ENCODE results near the gene ADAMTS12.

ADAMTS12 gene

DNA sequence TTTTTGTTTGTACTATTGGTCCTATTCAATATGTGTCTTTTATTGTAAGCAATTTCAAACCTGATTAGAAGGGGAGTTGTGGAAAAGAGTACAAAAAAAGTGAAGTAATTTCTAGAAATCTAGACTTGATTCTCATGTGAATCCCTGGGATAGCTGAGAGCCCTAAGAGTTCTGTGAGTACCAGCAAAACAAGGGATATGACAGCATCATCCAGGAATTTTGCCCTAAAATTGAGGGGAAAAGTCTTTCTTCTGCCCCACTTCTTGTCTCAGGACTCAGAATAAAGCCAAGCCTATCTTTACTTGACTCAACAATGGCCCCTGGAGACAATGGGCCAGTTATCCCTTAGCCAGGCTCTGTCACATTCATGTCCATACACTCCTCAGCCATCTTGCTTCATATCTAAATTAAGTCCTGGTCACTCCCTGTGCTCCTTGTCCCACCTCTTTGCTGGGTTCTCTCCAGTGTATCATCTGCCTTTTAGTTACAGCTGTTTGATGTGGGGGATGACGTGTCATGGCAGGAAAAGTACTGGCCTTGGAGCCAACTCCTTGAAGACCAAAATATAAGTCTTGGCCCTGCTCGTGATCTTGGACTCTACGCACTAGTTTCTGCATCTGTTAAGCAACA, 81.2 kb downstream of the ADAMTS12 start:
- no peak overlapping the region for H3K4me3 Mint-ChIP-seq
- H3K27me3 Mint-ChIP-seq: no peaks in the 10 kb centered on the region
- H3K9me3 Mint-ChIP-seq (ENCODE audit: low read depth): no peaks in the 10 kb centered on the region
- no peaks in the 10 kb centered on the region for H3K36me3 Mint-ChIP-seq
- H3K4me1 Mint-ChIP-seq (ENCODE audit: low read depth): no peaks in the 10 kb centered on the region
- no peak overlapping the region for H3K27ac Mint-ChIP-seq

DNA sequence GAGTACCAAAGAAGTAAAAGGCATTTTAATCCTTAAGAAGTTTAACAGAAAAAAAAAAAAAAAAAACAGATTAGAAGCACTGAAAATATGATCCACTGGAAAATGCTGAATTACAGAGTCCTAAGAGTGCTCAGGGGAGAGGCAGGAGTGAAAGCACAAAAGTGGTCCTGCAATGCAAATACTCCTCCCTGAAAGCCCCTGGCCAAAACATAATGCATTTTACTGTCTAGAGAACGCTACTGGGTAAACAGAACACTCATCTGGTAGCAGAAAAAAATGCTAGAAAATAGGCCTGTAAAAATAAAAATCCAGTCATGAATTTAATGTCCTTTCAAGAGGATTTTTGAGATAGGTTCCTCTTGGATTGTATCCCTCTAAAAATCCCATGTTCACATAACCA, 81.9 kb downstream of the ADAMTS12 start:
- no peaks in the 10 kb centered on the region for H3K9me3 Mint-ChIP-seq (ENCODE audit: low read depth)
- no peak overlapping the region for H3K27ac Mint-ChIP-seq
- no peaks in the 10 kb centered on the region for H3K36me3 Mint-ChIP-seq
- no peaks in the 10 kb centered on the region for H3K4me1 Mint-ChIP-seq (ENCODE audit: low read depth)
- no peaks in the 10 kb centered on the region for H3K27me3 Mint-ChIP-seq
- no peak overlapping the region for H3K4me3 Mint-ChIP-seq

DNA sequence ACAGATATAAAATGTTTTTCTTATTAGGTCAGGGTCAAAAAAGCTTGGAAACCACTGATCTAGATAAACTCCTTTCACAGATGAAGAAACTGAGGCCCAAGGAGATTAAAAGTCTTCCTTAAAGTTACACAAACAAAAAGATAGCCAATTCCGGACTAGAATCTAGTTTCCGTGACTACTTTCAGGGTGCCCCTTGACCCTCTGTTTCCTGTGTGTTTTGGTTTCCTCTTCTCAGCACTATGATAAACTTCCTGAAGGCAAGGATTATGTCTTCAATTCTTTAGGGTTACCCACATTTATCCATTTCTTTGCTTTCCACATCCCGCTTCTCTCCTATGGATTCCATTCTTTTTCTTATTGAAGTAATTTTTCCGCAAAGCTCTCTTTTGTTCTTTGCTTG, 83.1 kb downstream of the ADAMTS12 start:
- no peaks in the 10 kb centered on the region for H3K4me1 Mint-ChIP-seq (ENCODE audit: low read depth)
- no peak overlapping the region for H3K4me3 Mint-ChIP-seq
- H3K27me3 Mint-ChIP-seq: no peaks in the 10 kb centered on the region
- H3K36me3 Mint-ChIP-seq: no peaks in the 10 kb centered on the region
- H3K27ac Mint-ChIP-seq: no peak overlapping the region
- no peaks in the 10 kb centered on the region for H3K9me3 Mint-ChIP-seq (ENCODE audit: low read depth)

DNA sequence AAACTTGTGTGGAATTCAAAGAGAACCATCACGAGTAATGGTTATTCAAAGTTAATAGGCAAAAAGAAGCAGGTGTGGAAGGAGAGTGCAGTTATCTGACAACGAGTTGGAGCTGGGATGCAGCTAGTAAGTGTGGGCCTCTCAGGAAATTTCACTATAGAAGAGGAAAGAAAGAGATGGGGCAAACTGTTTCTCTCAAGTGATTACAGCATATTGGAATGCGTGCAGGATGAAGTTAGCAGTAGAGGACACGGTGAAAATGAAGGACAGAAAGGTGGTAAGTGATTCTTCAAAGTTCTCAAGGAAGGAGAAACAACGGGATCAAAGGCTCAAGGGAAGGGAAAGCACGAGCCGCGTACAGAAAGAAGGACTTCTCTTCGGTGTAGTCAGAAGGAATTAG, 84.0 kb downstream of the ADAMTS12 start:
- no peaks in the 10 kb centered on the region for H3K4me1 Mint-ChIP-seq (ENCODE audit: low read depth)
- no peaks in the 10 kb centered on the region for H3K36me3 Mint-ChIP-seq
- no peaks in the 10 kb centered on the region for H3K9me3 Mint-ChIP-seq (ENCODE audit: low read depth)
- no peak overlapping the region for H3K4me3 Mint-ChIP-seq
- no peaks in the 10 kb centered on the region for H3K27me3 Mint-ChIP-seq
- H3K27ac Mint-ChIP-seq: no peak overlapping the region

DNA sequence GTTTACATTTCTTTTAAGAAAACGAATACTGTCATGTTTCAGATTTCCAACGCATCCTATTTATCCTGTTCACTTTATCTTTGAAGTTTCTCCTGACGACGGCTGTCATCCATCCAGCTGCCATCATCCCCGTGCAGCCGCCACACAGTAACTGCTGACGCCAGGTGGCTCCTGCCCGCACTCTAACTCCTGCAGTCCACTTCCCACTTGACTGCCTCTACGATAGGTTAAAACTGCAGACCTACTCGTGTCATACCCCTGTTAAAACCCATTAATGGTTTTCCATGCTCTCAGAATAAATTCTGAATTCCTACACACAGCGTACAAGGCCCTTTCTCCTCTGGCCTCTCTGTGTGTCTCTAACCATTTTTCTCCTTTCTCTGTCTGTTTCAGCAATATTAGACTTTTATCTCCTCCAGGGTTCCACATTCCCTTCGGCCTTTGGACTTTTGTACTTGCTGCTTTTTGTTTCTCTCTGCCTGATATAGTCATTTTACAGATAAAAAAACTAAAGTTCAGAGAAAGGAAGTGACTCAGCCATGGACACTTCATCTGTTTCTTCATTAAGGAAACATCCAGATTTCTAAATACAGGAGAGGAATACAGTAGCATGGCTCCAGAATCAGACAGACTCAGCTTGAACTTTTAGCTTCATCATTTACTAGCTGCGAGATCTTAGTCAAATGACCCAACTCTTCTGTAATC, 84.9 kb downstream of the ADAMTS12 start:
- H3K4me3 Mint-ChIP-seq: no peak overlapping the region
- H3K9me3 Mint-ChIP-seq (ENCODE audit: low read depth): no peaks in the 10 kb centered on the region
- H3K27me3 Mint-ChIP-seq: no peaks in the 10 kb centered on the region
- H3K27ac Mint-ChIP-seq: no peak overlapping the region
- no peaks in the 10 kb centered on the region for H3K36me3 Mint-ChIP-seq
- H3K4me1 Mint-ChIP-seq (ENCODE audit: low read depth): no peaks in the 10 kb centered on the region

DNA sequence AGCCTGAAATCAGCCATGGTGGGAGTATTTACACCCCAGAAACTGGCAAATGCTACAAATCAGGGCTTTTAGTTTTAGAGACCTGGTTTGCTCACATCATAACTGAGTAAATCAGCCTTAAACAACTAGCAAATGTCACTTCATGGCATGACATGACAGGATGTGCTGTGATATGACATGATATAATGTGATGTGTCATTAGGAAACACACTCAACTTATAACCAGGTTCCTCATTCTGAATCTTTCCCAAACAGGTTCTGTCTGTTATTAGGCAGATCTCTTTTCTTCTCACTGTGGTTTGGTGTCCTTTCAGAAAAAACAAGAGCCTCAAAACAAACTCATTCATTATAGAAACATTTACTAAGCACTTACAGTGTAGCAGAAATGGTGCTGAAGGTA, 90.5 kb downstream of the ADAMTS12 start:
- Mint-ChIP-seq H3K36me3 (no peaks in the 10 kb centered on the region), H3K27ac (no peak overlapping the region), H3K4me3 (no peak overlapping the region), H3K27me3 (peaks cover 6% of the 10 kb centered on the region), H3K9me3 (ENCODE audit: low read depth) (no peaks in the 10 kb centered on the region), H3K4me1 (ENCODE audit: low read depth) (no peaks in the 10 kb centered on the region)

DNA sequence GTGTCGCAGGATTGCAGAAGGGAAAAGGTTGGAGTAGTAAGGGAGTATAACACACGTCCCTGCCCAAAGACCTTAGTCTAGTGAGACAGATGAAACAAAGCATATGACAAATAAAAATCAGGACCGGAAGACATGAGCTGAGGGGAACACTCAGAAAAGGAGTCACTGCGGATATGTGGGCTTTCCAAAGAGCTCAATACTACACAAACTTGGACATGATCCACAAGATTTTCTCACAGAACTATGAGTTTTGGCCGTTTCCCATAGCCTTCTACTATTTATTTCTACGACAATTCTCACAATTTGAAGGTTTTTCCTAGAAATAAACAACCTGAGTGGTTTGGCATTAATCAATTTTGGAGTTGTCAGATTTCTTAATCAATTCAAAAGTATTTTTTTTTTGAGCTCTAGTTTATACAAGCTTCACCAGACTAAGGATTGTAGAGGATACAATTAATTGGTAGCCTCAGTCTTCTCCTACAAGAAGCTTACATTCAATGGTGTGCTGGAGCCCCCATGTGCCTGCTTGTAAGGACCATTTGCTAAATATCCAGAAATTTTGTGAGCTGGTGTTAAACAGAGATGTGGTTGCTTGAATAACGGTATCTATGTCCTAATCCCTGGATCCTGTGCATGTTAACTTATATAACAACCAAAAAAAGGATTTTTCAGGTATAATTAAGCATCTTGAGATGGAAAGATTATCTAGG, 91.4 kb downstream of the ADAMTS12 start:
- Mint-ChIP-seq H3K27ac (no peak overlapping the region), H3K9me3 (ENCODE audit: low read depth) (no peaks in the 10 kb centered on the region), H3K4me3 (no peak overlapping the region), H3K4me1 (ENCODE audit: low read depth) (no peaks in the 10 kb centered on the region), H3K36me3 (no peaks in the 10 kb centered on the region), H3K27me3 (peaks cover 6% of the 10 kb centered on the region)

DNA sequence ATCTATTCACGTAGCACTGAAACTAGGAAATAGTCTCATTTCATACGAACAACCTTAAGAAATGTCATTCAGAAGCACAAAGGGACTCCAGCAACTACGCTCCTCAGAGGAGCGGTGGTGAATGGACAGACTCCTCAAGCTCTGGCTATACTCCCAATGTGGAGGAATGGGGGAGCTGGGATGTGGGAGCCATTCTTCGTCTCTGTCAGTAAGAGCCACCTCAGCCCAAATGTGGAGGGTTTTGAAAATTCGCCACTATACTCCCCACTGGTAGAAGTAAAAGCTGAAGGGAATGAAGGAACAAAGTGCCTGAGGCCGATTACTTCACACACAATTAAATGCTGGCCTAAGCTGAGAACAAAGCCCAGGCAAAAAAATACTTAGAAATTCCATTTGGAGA, 96.3 kb downstream of the ADAMTS12 start:
- Mint-ChIP-seq H3K36me3 (no peaks in the 10 kb centered on the region), H3K9me3 (ENCODE audit: low read depth) (no peaks in the 10 kb centered on the region), H3K27ac (no peak overlapping the region), H3K4me3 (no peak overlapping the region), H3K27me3 (peaks cover 6% of the 10 kb centered on the region), H3K4me1 (ENCODE audit: low read depth) (no peaks in the 10 kb centered on the region)

DNA sequence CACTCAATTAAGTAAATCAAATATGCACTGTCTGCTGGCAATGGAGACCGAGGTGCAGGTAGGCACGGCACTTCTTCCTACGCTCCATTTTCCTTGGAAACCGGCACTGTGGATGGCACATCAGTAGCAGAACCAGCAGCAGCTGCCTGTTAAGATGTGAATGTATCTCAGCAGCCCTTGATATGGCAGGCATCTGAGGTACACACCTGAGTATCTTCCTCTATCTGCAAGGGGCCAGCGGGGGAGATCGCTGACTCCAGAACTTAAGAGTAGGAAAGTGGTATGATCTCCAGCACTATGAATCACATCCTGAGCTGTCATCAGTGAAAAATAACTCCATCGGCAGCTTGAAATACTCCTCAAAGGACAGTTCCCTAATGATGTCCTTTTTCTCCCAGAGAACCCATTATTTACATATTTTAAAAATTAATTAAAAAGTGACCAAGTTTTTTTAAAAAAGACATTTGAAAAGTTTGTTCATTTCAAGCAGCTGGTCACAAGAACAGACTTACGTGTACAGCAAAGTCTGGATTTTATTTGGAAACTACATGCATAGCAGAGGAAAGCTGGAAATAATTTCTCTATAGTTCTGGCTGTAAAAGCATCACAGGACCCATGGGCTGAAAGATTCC, 97.1 kb downstream of the ADAMTS12 start:
- no peak overlapping the region for H3K27ac Mint-ChIP-seq
- no peak overlapping the region for H3K4me3 Mint-ChIP-seq
- H3K36me3 Mint-ChIP-seq: no peaks in the 10 kb centered on the region
- H3K4me1 Mint-ChIP-seq (ENCODE audit: low read depth): no peaks in the 10 kb centered on the region
- H3K27me3 Mint-ChIP-seq: peaks cover 5% of the 10 kb centered on the region
- H3K9me3 Mint-ChIP-seq (ENCODE audit: low read depth): no peaks in the 10 kb centered on the region

DNA sequence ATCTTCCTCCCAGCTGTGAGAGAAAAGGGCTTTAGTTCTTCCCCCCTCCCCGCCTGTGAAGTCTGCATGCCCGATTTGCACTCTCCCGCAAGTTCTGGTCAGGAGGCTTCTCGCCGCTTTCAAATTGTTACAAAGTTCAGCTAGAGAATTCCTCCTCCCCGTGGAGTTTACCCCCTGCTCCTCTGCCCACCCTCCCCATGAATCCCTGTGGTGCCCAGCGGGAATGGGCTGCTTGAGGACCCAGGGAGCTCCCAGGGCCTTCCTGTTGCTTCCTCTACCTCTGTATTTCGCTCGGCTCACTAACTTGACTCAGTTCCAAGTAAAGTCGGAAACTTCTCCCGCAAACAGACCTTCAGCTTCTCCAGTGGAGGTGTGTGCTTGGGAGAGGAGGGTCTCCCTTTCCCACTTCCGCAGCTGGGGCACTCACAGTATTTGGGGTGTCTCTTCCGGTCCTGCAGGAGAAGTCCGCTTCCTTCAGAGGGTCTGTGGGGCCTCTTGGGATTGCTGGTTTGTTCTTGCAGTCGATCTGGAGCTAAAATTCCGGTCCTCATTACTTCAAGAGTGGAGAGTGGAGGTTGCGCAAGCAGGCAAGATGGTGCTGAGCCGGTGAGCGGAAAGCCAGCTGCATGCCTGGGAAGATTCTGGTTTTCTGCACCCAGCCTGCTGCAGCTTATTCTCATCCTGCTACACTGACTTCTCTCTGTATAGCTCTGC, 97.8 kb downstream of the ADAMTS12 start:
- Mint-ChIP-seq H3K36me3 (no peaks in the 10 kb centered on the region), H3K4me1 (ENCODE audit: low read depth) (no peaks in the 10 kb centered on the region)

DNA sequence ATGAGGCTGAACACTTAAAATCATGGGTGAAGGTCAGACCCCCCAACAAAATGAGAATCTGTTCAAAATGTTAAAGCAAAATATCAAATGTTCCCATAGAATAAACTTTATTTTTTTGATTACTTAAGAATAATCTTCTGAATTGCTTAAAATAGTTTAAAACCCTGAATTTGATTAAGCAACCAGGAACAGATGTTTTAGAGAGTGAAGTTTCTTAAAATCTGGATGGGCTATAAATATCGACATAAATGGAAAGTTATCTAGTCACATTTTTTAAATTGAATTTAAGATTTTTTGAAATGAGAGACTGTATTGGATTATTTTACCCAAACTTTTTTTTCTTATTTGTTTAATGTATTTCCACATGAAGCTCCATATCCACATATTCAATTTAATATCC, 98.5 kb downstream of the ADAMTS12 start:
- Mint-ChIP-seq H3K27ac (no peak overlapping the region), H3K4me1 (ENCODE audit: low read depth) (no peaks in the 10 kb centered on the region), H3K4me3 (no peak overlapping the region), H3K36me3 (no peaks in the 10 kb centered on the region), H3K9me3 (ENCODE audit: low read depth) (no peaks in the 10 kb centered on the region), H3K27me3 (no peaks in the 10 kb centered on the region)

More for the DNA sequence above, 97.8 kb downstream of the ADAMTS12 start:
- Mint-ChIP-seq H3K4me3 (no peak overlapping the region), H3K27me3 (no peaks in the 10 kb centered on the region), H3K27ac (no peak overlapping the region), H3K9me3 (ENCODE audit: low read depth) (no peaks in the 10 kb centered on the region)

DNA sequence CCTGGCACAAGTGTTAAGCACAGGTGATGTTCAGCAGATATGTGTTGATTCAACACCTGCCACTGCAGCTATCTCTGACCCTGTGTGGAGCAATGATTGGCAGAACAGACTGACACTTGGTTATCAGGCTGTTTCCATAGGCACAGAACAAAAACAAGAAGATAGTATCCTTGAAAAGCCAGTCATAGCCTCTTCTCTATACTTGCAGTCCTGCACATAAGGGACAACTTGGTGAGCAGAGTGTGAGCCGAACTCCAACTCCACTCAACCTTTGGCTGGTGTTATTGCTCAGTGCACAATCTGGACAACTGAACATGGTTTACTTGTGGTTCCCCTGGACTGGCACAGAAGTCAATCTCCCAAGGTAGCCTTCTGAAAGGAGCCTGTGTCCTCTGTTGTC, 99.2 kb downstream of the ADAMTS12 start:
- H3K36me3 Mint-ChIP-seq: no peaks in the 10 kb centered on the region
- no peaks in the 10 kb centered on the region for H3K9me3 Mint-ChIP-seq (ENCODE audit: low read depth)
- no peak overlapping the region for H3K27ac Mint-ChIP-seq
- H3K4me3 Mint-ChIP-seq: no peak overlapping the region
- H3K27me3 Mint-ChIP-seq: no peaks in the 10 kb centered on the region
- H3K4me1 Mint-ChIP-seq (ENCODE audit: low read depth): no peaks in the 10 kb centered on the region

DNA sequence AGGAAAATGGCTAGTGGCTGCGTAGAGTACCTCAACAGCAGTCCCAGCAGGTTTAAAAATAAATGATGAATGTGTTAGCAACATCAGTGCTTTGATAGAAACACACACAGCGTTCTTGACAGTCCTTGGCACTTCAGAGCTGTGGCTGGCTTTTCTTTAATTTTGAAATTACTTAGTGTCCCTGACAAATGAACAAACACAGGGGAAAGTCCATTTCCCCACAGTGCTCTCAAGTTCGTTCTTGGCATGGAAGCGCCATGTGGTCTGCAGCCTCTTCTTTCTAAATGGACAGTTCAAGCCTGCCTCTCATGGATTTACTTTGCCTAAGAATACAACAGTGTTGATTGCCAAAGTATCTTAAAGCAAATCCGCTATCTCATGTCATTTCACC, 102.2 kb downstream of the ADAMTS12 start:
- no peak overlapping the region for H3K27ac Mint-ChIP-seq
- H3K9me3 Mint-ChIP-seq (ENCODE audit: low read depth): peaks cover 7% of the 10 kb centered on the region
- no peaks in the 10 kb centered on the region for H3K4me1 Mint-ChIP-seq (ENCODE audit: low read depth)
- peaks cover 3% of the 10 kb centered on the region for H3K27me3 Mint-ChIP-seq
- H3K4me3 Mint-ChIP-seq: no peak overlapping the region
- no peaks in the 10 kb centered on the region for H3K36me3 Mint-ChIP-seq

DNA sequence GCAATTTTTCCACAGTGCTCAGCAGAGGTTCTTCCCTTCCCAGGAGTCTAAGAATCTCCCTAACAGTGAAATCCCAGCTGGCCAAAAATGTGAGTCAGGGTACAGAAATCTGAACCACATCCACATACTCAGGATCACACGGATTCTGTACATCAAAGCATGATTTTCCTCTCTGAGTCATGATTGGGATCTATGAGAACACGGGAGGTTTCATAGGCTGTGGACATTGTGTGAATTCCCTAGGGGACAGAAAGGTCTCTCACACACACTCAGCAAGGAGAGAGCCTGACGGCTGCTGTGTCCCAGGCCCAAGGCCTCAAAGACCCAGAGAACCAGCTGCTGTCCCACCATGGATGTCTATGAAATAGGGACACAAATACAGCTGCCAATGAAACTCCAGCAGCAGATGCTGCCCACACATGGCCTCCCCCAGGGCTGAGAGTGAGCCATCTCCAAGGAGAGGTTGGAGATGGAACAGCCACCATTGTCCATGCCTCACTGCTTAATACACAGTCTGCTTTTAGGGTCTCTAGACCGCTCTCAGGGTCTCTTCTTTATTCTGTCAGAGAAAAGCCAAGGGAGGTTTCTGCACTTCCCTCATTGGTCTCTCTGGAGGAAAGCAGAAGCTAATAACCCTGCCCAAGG, 102.7 kb downstream of the ADAMTS12 start:
- Mint-ChIP-seq H3K9me3 (ENCODE audit: low read depth) (peaks cover 7% of the 10 kb centered on the region), H3K4me1 (ENCODE audit: low read depth) (no peaks in the 10 kb centered on the region), H3K36me3 (no peaks in the 10 kb centered on the region), H3K27me3 (peaks cover 3% of the 10 kb centered on the region), H3K27ac (no peak overlapping the region), H3K4me3 (no peak overlapping the region)

Measured in activated naive CD8-positive, alpha-beta T cell (primary cell).